HTR-8/SVneo (cell line): ENCODE data around the gene FAM107A.

Source experiments
- DNase-seq: peaks from one replicate; pipeline ENCODE4 v3.0.0; 2011; ENCODE audit warnings: low spot score, mixed read lengths; ENCODE audit not compliant: insufficient read length
- FAIRE-seq: peaks from 2 replicates; lab custom pipeline; 2011; peaks lifted over from hg19 to GRCh38; lab: Jason Lieb, UNC

Gene FAM107A

DNA sequence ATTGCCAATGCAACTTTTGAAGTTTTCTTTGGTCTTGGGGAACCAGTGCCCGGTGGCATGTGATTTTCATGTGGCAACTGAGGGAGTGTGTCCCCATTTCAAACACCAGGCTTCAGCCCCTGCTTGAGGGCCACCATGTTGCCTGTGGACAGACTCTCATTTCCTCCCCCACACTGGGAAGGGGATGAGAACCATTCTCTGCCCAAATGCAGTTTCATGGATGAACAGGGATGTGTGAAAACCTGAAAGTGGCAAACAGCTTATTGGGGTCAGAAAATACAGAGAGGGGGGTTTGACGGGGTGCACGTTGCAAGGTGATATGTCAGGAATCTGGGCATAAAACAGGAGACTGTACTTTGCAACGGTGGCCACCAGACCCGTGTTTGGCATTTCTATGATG is 6.3 kb downstream of the FAM107A start:
- FAIRE-seq, result no peak

GRCh38 chr3:58569287-58570001 is 7.7 kb downstream of the FAM107A start:
- FAIRE-seq (no peak), DNase-seq (no peak)

More for the DNA sequence above, 6.3 kb downstream of the FAM107A start:
- no peak for DNase-seq

DNA sequence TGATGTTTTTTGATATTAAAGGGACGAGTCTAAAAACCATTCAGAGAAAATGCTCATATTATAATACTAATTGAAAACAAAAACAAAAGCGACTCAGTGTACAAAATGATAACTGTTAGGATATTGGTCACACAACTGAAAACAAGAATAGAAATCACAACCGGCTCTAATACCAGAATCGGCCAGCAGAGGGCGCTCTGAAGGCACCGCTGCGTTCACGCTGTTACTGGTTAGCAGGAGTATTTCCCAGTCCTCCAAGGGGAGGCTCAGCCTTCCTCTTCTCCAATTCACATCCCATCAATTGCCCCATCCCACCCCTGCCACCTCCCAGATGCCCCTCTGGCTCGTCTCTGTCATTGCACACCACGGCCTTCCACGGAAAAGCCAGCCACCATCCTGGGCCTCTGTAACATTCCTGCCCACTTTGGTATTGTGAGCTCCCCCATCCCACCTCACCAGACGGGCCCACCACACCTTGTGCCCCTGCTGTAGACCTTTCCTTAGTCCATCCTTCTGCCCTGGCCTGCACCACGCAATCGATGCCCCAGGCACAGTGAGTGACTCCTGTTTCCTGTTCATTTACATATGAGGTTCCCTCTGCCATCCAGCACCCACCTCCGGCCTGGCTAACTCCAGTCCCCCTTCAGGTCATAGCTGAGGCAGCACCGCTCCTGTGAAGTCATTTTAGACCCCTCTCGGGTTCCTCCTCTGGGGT is 8.5 kb downstream of the FAM107A start:
- DNase-seq, result peak; percentile 65
- peak; percentile 74 for FAIRE-seq

DNA sequence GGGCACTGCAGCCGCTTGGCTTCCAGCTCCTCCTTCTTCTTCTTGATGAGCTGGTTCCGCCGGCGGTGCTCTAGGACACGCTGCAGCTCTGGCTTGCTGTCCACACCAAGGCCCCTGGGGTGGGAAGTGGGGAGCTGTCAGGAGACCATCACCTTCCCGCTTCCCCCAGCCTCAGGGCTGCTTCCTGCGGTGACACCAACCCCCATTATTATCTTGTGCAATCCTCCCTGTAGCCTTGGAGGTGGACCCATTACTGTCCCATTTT is 10.0 kb downstream of the FAM107A start:
- no peak for FAIRE-seq
- no peak for DNase-seq

- DNase-seq, result no peak
- no peak for FAIRE-seq
Observed at GRCh38 chr3:58566398-58567250, 10.6 kb downstream of the FAM107A start.

DNA sequence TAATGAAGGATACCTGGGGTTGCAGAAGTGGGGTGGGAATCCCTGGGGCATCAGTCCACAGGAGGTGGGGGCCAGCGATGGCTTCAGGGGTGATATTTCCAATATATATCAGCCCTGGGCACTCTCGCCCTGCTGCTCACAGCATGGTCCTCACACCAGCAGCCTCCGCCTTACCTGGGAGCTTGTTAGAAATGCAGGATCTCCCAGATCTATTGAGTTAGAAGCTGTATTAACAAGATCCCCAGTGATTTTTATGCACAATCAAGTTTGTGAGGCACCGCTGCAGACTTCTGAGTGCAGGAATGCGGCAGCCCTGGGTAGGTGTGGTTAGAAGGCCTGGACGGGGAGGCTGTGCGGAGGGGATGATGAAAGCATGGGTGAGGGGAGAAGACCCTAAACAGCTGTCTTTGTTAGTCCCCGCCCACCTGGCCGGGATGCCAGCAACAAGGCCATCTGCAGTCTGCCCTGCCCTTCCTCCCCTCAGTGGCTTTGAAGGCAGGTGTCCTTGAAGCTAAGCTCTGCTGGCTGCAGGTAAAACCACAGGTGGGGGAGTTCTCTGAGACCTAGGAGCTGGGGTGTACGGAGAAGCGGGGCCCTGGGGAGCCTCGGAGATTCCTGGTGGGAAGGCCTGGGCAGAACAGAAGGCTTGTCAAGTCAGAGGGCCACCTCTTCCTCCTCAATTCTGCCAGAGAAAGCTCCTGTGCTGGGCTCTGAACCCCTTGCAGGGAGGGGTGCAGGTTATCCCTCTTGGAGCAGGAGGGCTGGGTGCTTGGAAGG is 11.4 kb downstream of the FAM107A start:
- no peak for FAIRE-seq
- no peak for DNase-seq

GRCh38 chr3:58564456-58565160 is 12.6 kb downstream of the FAM107A start:
- FAIRE-seq (peak; percentile 98), DNase-seq (peak; percentile 70)

GRCh38 chr3:58564054-58564453 is 13.1 kb downstream of the FAM107A start:
- DNase-seq (no peak), FAIRE-seq (no peak)

- DNase-seq, result peak; percentile 45
- FAIRE-seq, result peak; percentile 93
Observed at GRCh38 chr3:58563386-58564035, 13.7 kb downstream of the FAM107A start.

DNA sequence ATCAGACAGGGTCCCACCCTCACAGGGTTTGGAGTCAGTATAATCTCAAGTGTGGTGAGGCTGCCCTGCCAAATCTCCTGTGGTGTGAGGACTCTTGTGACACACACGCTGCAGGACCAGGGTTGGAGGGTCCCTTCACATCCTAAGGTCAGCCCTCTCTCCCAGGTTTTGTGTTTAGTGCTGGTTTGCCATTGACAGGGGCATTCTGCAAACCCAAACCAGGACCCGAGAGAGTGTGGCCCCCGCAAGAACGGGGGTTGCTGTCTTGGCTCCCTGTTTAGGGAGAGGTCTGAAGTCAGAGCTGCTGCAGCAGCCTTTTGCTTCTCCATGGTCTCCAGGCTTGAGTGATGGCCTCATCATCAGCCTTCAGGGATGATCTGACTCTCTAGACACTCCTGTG is 14.7 kb downstream of the FAM107A start:
- no peak for FAIRE-seq
- no peak for DNase-seq

- peak; percentile 80 for FAIRE-seq
- DNase-seq, result peak; percentile 89
Observed at GRCh38 chr3:58560771-58561311, 16.4 kb downstream of the FAM107A start.

DNA sequence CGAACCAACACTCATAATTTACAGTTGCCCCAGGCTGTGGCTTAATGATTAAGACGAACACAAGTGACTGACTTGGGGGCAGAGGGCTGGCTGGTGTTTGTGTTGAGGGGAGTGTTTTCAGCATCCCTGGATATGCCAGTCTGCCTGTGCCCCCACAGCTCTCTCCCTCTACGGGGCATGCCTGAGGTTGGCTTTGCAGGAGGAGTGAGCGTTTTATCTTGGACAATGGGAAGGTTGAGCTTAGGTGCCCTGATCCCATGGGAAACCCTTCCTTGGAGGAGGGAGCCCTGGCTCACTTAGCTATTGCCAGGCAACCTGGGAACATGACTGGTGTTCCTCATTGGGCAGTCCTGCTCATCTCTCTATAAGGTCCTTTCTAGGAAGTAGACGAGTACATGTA is 17.6 kb downstream of the FAM107A start:
- no peak for FAIRE-seq
- no peak for DNase-seq

DNA sequence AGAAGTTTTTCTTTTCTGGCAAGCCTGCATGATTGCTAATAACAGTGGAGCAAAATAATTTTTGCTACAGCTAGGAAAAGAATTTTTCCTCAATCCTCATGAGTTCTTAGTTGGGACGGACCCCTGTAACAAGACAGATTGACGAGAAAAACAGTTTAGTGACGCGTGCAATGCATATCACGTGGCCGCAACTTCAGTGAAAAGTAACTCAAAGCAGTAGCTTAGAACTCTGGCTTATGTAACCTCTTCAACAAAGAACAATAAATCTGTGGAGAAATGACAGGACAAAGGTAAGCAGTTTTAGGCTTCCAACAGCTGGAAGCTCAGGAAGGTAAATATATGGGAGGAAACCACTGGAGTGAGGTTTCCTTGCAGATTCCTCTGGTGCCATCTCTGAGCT is 19.7 kb downstream of the FAM107A start:
- no peak for FAIRE-seq
- no peak for DNase-seq

DNA sequence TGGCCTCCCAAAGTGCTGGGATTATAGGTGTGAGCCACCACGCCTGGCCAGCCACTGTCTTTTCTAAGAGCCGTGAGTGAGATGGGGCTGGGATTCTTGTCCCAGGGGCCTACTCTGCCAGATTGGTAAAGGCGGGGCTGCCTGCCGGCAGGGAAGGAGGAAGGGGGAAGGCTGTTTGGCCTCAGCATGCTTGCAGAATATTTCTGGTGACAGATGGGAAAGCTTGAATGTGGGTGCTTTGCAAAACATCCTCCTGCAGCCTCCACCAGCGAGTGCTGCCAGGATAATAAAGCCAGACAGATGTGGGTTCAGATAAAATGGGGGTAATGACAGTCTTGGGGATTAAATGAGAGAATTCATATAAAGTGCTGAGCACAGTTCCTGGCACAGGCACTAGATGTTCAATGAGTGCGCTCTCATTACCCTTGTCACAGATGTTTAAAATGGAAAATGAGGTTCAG is 20.4 kb downstream of the FAM107A start:
- no peak for DNase-seq

DNA sequence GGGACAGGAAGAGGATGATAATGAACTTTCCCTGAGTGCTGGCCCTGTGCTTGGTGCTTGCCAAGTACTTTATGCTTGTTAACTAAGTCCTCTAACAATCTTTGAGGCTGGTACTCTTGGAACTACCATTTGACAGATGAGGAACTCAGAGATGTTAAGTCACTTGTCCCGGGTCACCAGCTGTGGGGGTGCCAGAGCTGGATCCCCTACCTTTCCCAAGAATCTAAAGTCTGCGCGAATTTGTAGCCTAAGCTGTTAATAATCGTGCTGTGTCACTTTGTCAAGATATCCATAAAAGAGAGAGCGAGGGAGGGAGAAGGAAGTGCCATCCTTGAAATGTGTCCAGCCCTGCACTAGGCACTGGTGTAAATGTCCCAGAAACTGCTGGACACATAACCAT is 21.2 kb downstream of the FAM107A start:
- FAIRE-seq, result no peak
- no peak for DNase-seq

More for the DNA sequence above, 20.4 kb downstream of the FAM107A start:
- FAIRE-seq, result no peak

GRCh38 chr3:58555203-58555602 is 22.0 kb downstream of the FAM107A start:
- no peak for DNase-seq

DNA sequence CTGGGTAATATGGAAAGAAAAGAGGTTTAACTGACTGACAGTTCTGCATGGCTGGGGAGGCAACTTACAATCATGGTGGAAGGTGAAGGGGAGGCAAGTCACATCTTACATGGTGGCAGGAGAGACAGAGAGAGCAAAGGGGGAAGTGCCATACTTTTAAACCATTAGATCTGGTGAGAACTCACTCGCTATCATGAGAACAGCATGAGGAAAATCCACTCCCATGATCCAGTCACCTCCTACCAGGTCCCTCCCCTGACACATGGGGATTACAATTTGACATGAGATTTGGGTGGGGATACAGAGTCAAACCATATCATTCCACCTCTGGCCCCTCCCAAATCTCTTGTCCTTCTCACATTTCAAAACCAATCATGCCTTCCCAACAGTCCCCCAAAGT is 24.2 kb downstream of the FAM107A start:
- DNase-seq (no peak), FAIRE-seq (peak; percentile 40)

More at GRCh38 chr3:58555203-58555602, 22.0 kb downstream of the FAM107A start:
- no peak for FAIRE-seq

- FAIRE-seq (no peak), DNase-seq (no peak)
Observed at GRCh38 chr3:58551636-58552180, 25.5 kb downstream of the FAM107A start.
